GM19468 (cell line): ENCODE results near the gene ANO6.
"Not testable (repeated sequence)": the region's sequence is repeated elsewhere in the genome, so short reads cannot be mapped to it uniquely, and the experiment has no call there.

Source experiments
- ATAC-seq: cut with Tn5 transposase; IDR thresholded peaks from one replicate; pipeline ENCODE4 v1.9.1; 2021; ENCODE audit warnings: mild to moderate bottlenecking, moderate library complexity, moderate number of reproducible peaks; ENCODE audit not compliant: unreplicated experiment; ENCODE audit errors: extremely low read depth

The ANO6 gene

DNA sequence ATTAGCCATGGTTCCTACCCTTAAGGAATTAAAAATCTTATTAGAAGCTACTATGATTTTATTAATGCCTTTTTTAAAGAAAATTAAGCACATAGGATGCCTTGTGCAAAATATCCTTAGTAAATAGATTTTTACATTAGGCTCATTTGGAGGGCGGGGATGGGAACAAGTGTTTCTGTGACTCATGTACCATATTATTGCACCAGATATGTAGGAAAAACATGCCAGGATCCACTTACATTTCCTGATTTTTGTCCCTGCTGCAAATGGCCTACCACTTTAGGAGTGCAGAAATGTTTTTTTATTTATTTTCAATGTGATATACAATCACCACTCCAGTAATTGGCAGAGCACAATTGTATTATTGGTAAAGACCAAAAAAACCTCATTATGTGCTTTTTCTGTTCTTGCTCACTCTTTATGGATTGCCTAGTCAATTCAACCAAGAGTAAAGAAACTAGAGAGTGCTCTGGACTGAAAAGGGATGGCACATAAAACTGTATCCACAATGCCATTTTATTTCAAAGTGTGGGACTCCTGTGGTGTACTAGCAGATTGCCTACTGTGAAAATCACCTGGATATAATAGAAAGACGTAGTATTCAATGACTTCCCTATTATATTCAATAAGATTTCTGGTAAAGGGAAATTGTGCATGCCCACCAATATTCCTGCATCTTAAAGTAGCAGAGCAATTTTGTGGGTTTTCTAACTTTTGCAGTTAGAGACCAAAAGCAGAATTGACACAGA, 86.9 kb downstream of the ANO6 start:
- ATAC-seq = no peak

DNA sequence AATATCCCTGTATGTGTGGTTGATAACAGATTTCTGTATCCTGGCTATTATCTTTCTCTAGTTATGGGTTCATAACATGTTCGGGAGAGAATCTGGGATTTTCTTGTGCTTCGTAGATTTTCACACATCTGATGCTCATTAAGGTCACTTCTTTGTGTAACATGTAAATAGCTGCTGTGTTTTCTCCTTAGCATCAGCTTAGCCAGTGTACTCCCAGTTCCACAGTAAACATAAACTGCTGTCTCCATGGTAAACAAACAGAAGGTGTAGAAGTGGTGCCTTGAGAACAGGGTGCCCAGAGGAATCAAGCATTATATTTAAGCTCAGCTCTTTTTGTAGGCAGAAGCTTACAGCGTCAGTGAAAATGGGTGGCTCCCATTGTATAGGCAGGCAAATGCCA, 88.0 kb downstream of the ANO6 start:
- no peak for ATAC-seq

DNA sequence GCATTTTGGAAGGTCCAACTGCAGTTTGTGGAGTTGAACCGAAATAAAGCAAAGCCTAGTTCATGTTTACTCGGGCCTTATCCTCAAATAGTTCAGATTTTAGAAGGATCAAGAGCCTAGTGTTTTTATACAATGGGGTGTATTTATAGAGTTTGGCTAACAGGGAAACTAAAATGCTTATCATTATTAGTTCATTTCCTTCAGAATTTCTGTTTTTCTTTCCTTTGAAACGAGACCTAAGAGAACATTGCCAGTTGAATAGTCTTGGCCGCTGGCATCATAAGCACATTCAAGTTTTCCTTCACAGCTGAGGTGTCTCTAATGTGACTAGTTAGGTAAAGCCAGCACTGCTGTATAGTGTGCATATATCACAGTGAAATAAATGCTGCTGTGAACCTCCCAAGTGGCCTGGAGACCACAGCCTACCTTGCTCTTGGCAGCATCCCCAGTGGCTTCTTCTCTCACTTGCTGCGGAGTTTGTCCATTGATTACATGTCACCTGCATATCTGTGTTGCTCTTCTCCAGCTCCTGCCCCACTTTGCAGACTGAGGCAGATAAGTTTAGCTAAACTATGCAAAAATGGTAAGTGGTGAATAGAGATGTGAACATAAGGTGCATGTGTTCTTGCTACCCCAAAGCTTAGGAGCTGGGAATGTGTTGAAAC, 88.8 kb downstream of the ANO6 start:
- no peak for ATAC-seq

DNA sequence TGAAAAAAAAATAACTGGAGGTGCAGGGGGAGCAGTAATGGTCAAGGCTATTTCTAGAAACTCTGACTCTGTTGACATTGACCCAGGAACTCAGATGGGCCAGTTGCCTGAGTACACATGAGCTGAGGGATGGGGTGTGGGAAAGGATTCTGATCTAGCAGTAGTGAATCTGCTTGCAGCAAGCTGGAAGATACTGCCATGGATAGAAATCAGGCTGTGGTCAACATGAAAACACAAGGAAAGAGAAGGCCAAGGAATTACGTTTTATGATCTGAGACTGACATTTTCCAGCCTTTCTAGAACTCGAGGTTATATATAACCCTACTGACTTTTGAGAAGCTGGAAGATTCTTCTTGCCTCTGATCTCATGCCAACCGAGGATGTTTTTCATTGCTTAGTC, 90.0 kb downstream of the ANO6 start:
- no peak for ATAC-seq

DNA sequence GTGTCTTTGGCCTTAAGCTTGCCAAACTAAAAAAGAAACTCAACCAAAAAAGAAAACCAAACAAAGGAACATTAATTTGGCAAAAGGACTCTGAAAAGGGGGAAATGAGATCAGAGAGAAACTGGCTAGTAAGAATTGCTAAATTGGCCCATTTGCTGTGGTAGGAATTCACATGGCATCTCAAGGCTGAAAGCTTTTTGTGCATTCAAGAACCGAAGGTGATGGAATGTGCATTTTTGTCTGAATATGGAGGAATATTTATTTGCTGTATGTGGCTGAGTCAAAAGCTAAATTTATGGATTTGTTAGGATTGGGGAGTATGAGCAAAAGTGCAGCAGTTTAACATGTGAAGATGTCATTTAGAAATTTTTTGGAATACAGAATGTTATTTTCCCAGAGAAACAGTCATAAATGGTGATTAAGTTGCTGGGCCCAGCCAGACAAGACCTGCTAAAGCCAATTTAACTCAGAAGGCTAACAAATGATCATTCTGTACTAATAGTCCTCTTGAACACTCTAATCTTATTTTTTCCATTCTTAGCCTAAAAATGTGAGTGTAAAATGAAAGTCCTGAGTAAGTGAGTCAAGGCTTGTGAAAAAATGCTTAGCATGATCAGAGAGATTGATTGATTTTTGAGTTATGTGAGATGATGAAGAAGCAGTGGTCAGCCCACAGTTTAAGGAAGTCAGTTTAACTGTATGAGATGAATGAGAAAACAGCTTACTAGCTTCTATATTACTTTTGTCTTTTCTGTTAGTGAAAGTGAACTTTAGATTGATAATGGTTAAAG, 94.1 kb downstream of the ANO6 start:
- no peak for ATAC-seq

DNA sequence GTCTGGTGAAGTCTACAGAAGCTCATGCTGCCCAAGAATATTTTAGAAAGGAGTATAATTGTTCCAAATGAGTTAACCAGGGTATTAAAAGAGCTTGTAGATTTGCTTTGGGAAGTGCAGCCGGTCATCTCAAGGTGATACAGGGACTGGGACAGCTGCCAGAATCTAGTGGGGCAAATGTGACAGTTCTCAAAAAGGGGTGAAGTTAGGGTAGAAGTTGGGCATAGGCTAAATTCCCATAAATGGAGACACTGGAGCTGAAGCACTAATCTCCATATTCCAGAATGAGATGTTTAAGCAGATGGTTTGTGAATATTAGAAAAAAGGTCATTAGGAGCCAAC, 94.7 kb downstream of the ANO6 start:
- no peak for ATAC-seq

DNA sequence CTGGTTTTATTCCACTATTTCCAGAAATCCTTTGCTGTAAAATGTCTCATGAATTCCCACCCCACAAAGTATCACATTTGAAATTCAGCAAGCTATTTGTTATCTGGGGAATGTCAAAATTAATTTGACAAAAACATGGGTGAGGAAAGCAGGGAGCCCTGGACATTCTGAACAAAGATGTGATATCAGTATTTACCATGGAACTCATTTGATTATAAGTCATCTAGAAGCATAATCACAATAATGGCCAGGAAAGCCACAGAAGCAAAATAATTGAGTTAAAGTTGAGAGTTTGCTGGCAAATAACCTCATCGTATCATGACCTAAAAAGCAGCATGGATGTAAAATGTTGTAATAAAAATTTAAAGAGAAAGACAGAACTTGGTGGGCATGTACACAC, 96.1 kb downstream of the ANO6 start:
- no peak for ATAC-seq

DNA sequence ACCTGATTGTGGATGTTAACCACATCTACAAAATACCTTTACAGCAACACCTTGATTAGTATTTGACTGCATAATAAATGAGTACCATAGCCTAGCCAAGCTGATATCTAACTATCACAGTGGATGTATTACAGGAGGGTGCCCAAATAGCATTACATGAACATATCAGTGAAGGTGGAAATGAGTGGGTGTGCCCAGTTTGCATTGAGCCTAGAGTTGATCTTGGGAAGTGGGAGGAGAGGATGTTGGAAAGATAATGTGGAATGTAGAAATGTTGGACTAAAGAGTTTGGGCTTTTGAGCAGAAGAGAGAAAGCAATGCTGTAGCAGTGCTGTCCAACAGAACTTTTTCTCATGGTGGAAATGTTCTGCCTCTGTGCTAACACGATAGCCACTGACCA, 98.9 kb downstream of the ANO6 start:
- ATAC-seq = no peak

DNA sequence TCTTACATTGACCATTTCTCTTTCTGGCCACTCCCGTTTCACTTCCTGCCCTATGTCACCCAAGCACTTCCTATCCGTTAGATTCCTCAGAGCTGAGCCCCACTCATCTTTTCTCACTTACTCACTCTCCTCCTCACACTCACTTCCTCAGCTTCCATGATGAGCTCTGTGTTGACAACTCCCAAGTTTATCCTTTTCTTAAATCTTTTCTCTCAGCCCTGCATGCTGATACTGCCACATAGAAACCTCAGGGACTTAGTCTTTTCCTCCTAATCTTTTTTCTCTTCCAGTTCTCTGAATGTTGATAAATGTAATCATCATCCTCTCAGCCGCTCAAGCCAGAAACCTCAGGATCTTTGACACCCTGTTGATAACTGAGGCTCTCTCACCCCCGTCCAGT, 99.6 kb downstream of the ANO6 start:
- no peak for ATAC-seq

DNA sequence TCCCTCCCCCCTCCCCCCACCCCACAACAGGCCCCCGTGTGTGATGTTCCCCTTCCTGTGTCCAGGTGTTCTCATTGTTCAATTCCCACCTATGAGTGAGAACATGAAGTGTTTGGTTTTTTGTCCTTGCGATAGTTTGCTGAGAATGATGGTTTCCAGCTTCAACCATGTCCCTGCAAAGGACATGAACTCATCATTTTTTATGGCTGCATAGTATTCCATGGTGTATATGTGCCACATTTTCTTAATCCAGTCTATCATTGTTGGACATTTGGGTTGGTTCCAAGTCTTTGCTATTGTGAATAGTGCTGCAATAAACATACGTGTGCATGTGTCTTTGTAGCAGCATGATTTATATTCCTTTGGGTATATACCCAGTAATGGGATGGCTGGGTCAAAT, 101.4 kb downstream of the ANO6 start:
- not testable (repeated sequence) for ATAC-seq

DNA sequence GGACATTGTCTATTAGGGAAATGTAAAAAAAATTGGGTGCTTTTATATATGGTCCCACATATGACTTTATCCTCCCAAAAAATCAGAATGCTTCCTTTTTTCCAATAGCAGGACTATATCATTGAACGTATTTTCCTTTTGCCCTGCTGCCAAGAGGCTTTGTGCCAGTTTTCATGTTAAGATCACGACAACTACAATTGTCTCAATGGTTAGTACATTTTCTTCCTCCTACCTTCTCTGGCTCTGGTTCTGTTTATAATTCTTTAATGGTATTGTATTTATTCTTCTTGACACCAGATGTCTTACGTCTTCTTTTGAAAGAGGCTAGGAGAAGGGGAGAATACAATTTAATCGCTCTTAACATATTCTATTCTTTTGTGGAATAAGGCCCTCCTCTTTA, 106.9 kb downstream of the ANO6 start:
- ATAC-seq = no peak

DNA sequence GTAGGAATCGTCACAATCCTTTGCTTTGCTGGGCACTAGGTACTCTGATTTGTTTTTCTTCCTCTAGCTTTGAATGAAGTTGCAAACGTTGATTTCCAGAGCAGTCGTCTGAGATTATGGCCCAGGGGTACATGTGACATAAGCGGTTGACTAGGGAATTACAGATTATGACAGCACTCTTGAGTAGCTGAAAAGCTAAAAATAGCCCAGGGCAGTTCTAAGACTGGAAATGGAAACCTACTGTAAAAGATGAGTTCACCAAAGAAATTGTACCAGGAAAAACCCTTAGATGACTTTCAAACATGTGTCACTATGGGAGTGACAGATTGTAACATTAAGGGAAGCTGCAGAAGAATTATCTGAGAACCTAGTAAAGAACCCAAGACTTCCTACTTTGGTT, 108.5 kb downstream of the ANO6 start:
- no peak for ATAC-seq

DNA sequence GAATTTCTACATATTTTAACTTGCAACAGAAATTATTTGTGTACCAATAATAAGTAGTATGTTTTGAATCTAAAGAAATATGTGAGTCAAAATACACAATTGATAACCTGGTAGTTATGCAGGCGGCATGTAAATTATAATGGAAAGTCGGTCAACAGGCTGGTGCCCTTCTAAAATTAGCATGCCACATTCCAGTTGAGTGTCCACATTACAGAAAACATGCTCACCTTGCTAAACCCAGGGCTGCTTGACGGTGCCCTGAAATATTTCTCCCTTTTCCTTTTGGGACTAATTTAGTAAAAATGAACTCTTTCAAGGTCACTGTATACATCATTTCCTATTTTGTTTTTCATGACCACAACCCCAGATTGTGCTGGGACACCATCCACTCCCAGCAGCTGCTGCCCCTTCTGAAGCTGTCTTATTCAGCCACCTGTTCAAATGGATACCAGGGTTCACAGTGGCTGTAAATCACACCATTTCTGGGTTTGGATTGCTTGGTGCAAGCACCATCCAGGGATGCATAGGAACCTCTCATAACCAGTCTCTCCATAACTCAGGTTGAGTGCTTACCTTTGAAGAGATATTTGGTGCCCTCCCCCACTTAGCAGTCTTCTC, 110.6 kb downstream of the ANO6 start:
- ATAC-seq = no peak

DNA sequence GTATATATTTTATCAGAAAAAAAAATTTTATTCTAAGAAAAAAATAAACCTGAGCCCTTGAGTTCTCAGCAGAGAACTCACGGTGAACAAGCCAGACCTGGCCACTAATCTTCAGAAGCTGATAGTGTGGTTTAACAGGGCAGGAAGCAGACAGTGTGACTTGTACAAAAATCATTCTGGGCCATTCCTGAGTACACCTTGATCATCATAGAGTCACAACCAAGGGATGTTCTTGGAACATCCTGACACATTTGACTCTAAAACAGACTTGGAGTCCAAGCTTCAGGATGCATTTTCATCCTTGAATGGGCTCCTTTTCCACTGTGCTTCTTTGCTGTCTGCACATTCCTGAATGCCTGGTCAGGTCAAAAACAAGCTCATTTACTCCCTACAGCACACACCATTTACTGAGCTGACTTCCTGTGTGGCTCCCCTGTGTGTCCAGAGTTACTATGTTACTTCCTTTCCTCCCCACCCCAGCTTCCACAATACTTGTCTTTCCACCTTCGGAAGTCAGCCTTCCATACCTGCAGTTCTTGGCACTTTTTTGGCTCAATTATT, 112.0 kb downstream of the ANO6 start:
- ATAC-seq = no peak

DNA sequence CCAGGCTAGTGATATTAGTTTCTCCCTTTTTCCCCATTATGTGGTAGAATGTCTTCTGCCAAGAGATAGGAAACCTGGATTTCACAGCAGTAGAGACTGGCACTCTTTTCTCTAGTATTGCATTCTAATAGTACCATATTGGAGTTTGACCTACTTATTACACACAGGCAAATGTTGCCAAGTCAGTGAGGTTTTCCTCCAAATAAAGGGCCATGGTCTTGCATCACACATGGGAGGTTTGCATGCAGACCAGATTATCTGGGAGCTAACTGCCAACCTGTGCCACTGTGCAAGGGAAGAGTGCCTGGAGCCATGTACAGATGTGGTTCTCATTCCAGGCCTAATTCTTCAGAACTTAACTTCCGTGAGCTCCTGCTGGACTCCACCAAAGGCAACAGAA, 113.3 kb downstream of the ANO6 start:
- no peak for ATAC-seq

DNA sequence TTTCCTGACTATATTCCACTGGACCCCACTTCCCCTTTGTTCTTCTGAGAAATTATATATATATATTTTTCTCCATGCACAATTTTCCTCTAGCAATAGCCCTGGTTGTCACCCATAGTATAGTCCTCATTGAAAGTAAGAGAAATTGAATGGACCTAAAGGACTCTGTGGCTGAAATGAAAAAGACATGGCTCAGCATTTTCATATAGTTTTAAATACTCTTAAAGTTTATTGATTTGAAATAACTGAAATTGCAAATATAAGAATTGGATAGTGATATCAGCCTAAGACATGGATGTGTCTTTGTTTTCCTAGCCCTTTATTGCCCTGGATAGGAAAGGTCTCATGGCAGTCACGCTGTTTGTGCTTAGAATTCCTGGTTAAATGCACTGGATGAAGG, 113.8 kb downstream of the ANO6 start:
- ATAC-seq = no peak

DNA sequence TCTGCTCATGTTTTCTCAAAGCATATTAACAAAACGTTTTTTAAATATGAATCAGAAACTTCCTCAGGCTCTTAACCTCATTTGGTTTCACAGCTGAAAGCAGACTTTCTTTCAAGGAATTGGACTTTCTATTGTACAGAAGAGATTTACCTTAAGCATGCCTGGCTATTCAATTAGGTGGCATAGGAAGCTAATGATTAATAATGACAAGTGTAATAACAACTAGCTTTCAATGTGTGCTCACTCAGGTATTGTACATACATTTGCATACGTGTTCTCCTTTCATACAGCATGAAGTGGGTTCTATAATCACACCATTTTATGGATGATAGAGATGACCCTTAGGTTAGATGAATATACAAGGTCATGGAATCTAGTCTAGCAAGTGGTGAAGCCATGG, 115.7 kb downstream of the ANO6 start:
- ATAC-seq = no peak

DNA sequence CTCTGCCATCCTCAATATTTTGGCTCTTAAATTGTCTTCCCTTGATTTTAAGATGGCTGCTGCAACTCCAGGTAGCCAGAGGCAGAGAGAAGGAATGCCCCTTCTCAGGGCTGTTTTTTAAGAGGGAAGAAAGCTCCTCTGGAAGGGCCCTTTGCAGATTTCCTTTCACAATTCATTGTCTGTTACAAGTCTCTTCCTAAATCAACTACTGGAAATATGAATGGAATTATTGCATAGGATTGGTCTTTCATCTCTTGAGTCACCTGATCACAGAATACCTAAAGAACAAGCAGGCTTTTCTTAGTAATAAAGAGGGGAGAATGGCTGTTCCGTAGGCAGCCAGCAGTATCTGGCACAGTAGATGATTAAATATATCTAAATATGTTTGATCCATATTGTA, 118.5 kb downstream of the ANO6 start:
- ATAC-seq = no peak

DNA sequence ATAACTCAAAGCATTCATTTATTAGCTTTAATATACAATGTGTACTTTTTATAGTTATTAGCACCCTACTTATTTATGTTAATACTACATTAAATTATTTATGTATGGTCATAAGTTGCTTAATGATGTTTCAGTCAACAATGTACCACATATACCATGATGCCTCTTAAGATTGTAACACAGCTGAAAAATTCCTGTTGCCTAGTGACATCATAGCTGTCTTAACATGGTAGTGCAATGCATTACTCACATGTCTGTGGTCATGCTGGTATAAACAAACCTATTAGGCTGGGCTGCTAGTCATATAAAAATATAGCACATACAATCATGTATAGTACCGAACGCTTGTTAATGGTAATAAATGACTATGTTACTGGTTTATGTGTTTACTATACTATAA, 120.4 kb downstream of the ANO6 start:
- no peak for ATAC-seq

DNA sequence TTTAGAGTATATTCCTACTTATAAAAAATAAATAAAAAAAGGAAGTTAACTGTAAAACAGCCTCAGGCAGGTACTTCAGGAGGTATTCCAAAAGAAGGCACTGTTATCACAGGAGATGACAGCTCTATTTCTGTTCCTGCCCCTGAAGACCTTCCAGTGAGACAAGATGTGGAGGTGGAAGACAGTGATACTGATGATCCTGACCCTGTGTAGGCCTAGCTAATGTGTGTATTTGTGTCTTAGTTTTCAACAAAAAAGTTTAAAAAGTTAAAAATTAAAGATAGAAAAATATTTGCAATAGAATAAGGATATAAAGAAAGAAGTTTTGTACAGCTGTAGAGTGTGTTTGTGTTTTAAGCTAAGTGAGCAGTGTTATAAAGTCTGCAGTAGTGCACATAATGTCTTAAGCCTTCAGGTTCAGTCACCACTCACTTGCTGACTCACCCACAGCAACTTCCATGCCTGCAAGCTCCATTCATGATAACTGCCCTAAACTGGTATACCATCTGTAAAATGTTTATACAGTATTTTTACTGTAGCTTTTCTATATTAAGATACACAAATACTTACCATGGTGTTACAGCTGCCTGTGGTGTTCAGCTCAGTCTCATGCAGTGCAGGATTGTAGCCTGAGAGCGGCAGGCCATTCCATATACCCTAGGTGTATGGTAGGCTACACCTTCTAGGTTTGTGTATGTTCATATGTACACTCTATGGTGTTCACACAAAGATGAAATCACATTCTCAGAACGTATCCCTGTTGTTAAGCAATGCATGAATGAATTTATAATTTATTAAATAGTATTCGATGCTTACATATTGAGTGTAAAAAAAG, 121.1 kb downstream of the ANO6 start:
- no peak for ATAC-seq
